CD14-positive monocyte (primary cell): Measurements from ENCODE around the gene TP53BP2. TPM values are rescaled to one million over a fixed set of nuclear protein-coding genes. Genes with fewer than 3 reads are reported as not detected.

Experiments
- DNase-seq, 3 donors: peaks; one replicate each; pipeline ENCODE4 v3.0.0-alpha.2; 2011 to 2022
- H2AFZ ChIP-seq: 2 replicates; pipeline ENCODE4 v1.6.0; 2012; ENCODE audit warnings: mild to moderate bottlenecking, low read depth, low read length, inconsistent platforms; ENCODE audit not compliant: insufficient read depth, poor library complexity, severe bottlenecking
- H3K27ac ChIP-seq, 2 donors: 1 replicate in 1 of 2; 2 replicates in 1 of 2; pipeline ENCODE4 v1.5.1; 2012 to 2013; ENCODE audit warnings: low read length in 2 of 2, control low read depth in 1 of 2, inconsistent platforms in 1 of 2, low read depth in 1 of 2, mild to moderate bottlenecking in 1 of 2
- H3K27me3 ChIP-seq, 2 donors: one replicate each; pipeline versions ENCODE4 v1.6.0 to v1.6.1; 2011 to 2013; ENCODE audit warnings: low read length in 2 of 2; ENCODE audit not compliant: control insufficient read depth in 2 of 2, insufficient read depth in 2 of 2
- H3K36me3 ChIP-seq, 2 donors: replicated peaks in 1 of 2; 1 replicate in 1 of 2; 2 replicates in 1 of 2; pipeline versions ENCODE4 v1.5.1 to v1.6.1; 2012 to 2013; ENCODE audit warnings: low read length in 2 of 2, control low read depth in 1 of 2, inconsistent platforms in 1 of 2, mild to moderate bottlenecking in 1 of 2; ENCODE audit not compliant: insufficient read depth in 2 of 2, control insufficient read depth in 1 of 2
- H3K4me1 ChIP-seq, 2 donors: 1 replicate in 1 of 2; 2 replicates in 1 of 2; pipeline versions ENCODE4 v1.5.1 to v1.6.1; 2012 to 2013; ENCODE audit warnings: low read length in 2 of 2, control low read depth in 1 of 2, inconsistent platforms in 1 of 2, mild to moderate bottlenecking in 1 of 2, moderate library complexity in 1 of 2; ENCODE audit not compliant: insufficient read depth in 2 of 2, control insufficient read depth in 1 of 2
- H3K4me2 ChIP-seq: replicated peaks from 2 replicates; pipeline ENCODE3; 2012; ENCODE audit warnings: low read length, moderate library complexity, mild to moderate bottlenecking; ENCODE audit not compliant: poor library complexity, severe bottlenecking; ENCODE audit errors: extremely low read depth
- H3K4me3 ChIP-seq, 3 experiments: fragments of 200-600 bp in 1 of 3; sonication (generic) in 1 of 3; replicated peaks in 1 of 3; 1 replicate in 2 of 3; 2 replicates in 1 of 3; pipeline ENCODE4 v1.5.1; 2011 to 2013; ENCODE audit warnings: low read length in 3 of 3, mild to moderate bottlenecking in 3 of 3, control low read depth in 2 of 3, low read depth in 2 of 3, inconsistent platforms in 1 of 3, moderate library complexity in 1 of 3
- H3K79me2 ChIP-seq: 2 replicates; pipeline ENCODE4 v1.6.0; 2012; ENCODE audit warnings: mild to moderate bottlenecking, control low read depth, inconsistent platforms, low read length, moderate library complexity; ENCODE audit not compliant: insufficient read depth
- H3K9ac ChIP-seq: 2 replicates; pipeline ENCODE4 v1.6.0; 2017; ENCODE audit warnings: low read length, mild to moderate bottlenecking; ENCODE audit not compliant: insufficient read depth, poor library complexity, severe bottlenecking
- H3K9me3 ChIP-seq, 2 donors: replicated peaks in 1 of 2; 1 replicate in 1 of 2; 2 replicates in 1 of 2; pipeline versions ENCODE4 v1.5.1 to v1.6.1; 2012 to 2013; ENCODE audit warnings: low read length in 2 of 2, control low read depth in 1 of 2; ENCODE audit not compliant: control insufficient read depth in 1 of 2, insufficient read depth in 1 of 2
- H4K20me1 ChIP-seq: 2 replicates; pipeline ENCODE4 v1.6.0; 2012; ENCODE audit warnings: mild to moderate bottlenecking, low read length, control low read depth, moderate library complexity; ENCODE audit not compliant: insufficient read depth
- H3K27ac Mint-ChIP-seq, 7 donors: one replicate each; pipeline ENCODE4 v1.8.0; 2020; ENCODE audit warnings: mild to moderate bottlenecking in 7 of 7, mixed read lengths in 7 of 7, moderate library complexity in 6 of 7, inconsistent platforms in 2 of 7
- H3K27me3 Mint-ChIP-seq, 3 donors: one replicate each; pipeline ENCODE4 v1.8.0; 2021 to 2022; ENCODE audit warnings: low read depth in 3 of 3, mild to moderate bottlenecking in 3 of 3, mixed read lengths in 3 of 3, moderate library complexity in 3 of 3, inconsistent platforms in 1 of 3
- H3K36me3 Mint-ChIP-seq, 2 donors: one replicate each; pipeline ENCODE4 v1.8.0; 2020; ENCODE audit warnings: mixed read lengths in 2 of 2, inconsistent platforms in 1 of 2, mild to moderate bottlenecking in 1 of 2
- H3K4me1 Mint-ChIP-seq: one replicate; pipeline ENCODE4 v1.8.0; 2020; ENCODE audit warnings: mild to moderate bottlenecking, mixed read lengths
- H3K4me3 Mint-ChIP-seq, 2 donors: one replicate each; pipeline ENCODE4 v1.8.0; 2020; ENCODE audit warnings: mild to moderate bottlenecking in 2 of 2, mixed read lengths in 2 of 2, moderate library complexity in 1 of 2
- H3K9me3 Mint-ChIP-seq, 7 donors: one replicate each; pipeline ENCODE4 v1.8.0; 2020 to 2022; ENCODE audit warnings: mixed read lengths in 7 of 7, mild to moderate bottlenecking in 6 of 7, moderate library complexity in 6 of 7, inconsistent platforms in 2 of 7
- WGBS: methylation state at CpG from one replicate; pipeline ENCODE4 v1.1.5; 2013; ENCODE audit warnings: missing lambda C conversion rate; ENCODE audit not compliant: insufficient coverage; 5-methylcytosine and 5-hydroxymethylcytosine counted together
- intact Hi-C, 2 donors: fragments of 100-400 bp; cut with micrococcal nuclease; formaldehyde crosslinking; loops; one replicate each; pipeline versions ENCODE4 v1.15.0 to v1.15.1; 2023
- polyA plus RNA-seq, 3 donors: library from polyadenylated mRNA; depleted of rRNA in 1 of 3; unstranded in 2 of 3; stranded (reverse) in 1 of 3; fragments of 300-500 nt in 2 of 3; fragments of >200 nt in 1 of 3; fragmentation: Illumina TruSeq in 2 of 3; gene quantifications; 1 replicate in 2 of 3; 2 replicates in 1 of 3; pipeline ENCODE4 v1.2.3, GENCODE V29; 2012 to 2021
- TF ChIP-seq, protein P1 (sequence below): fragments of 200-600 bp; IDR thresholded peaks from one replicate; pipeline ENCODE4 v1.8.0; 2022; ENCODE audit warnings: antibody characterized with exemption, mild to moderate bottlenecking

TP53BP2 gene
- polyA plus RNA-seq, 3 donors = 5.7 to 19.7 (median 8.8) TPM

DNA sequence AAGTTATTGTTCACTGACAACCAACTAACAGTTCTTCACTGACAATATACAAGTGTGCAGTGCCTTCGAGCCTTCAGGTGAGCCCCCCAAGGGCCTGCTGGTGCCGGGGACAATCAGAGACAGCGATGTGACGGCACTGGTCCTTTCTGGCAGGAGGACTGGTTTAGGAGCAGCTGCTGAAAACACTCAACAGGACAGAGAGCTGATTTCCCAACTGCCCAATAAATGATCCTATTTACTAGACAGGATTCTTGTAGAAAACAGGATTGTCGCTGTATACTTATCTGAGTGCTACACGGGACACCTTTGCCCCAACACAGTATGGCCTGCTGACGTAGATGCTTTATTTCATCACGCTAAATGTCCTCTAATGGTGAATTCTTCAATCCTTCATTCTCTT is 65.4 kb downstream of the TP53BP2 start:
- H3K27ac Mint-ChIP-seq = no peak overlapping the region
- intact Hi-C loops = no loop called here
- no peak overlapping the region for H2AFZ ChIP-seq
- H3K4me1 ChIP-seq = no peaks in the 10 kb centered on the region
- no peaks in the 10 kb centered on the region for H3K9me3 Mint-ChIP-seq
- no peak overlapping the region for H3K4me2 ChIP-seq
- H3K9ac ChIP-seq = no peak overlapping the region
- no peak overlapping the region for H3K4me3 ChIP-seq
- no peaks in the 10 kb centered on the region for H3K79me2 ChIP-seq
- peaks cover 85 to 97% of the 10 kb centered on the region in 2 donors for H3K36me3 ChIP-seq
- peaks cover 0 to 1% (median 0%) of the 10 kb centered on the region in 3 donors for H3K27me3 Mint-ChIP-seq
- H3K27ac ChIP-seq = peak overlapping the region in 1 of 2 donors; percentile 15
- H3K9me3 ChIP-seq = no peaks in the 10 kb centered on the region
- 100% methylated on average over 6 of the region's 8 CpGs for WGBS
- H3K36me3 Mint-ChIP-seq = peaks cover 78 to 84% of the 10 kb centered on the region in 2 donors
- H3K27me3 ChIP-seq = no peaks in the 10 kb centered on the region
- H3K4me1 Mint-ChIP-seq = peaks cover 7% of the 10 kb centered on the region
- TF ChIP-seq, protein P1, sequence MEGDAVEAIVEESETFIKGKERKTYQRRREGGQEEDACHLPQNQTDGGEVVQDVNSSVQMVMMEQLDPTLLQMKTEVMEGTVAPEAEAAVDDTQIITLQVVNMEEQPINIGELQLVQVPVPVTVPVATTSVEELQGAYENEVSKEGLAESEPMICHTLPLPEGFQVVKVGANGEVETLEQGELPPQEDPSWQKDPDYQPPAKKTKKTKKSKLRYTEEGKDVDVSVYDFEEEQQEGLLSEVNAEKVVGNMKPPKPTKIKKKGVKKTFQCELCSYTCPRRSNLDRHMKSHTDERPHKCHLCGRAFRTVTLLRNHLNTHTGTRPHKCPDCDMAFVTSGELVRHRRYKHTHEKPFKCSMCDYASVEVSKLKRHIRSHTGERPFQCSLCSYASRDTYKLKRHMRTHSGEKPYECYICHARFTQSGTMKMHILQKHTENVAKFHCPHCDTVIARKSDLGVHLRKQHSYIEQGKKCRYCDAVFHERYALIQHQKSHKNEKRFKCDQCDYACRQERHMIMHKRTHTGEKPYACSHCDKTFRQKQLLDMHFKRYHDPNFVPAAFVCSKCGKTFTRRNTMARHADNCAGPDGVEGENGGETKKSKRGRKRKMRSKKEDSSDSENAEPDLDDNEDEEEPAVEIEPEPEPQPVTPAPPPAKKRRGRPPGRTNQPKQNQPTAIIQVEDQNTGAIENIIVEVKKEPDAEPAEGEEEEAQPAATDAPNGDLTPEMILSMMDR = no peak
- DNase-seq = no peak
- peaks cover 10% of the 10 kb centered on the region for H4K20me1 ChIP-seq
- no peak overlapping the region for H3K4me3 Mint-ChIP-seq

DNA sequence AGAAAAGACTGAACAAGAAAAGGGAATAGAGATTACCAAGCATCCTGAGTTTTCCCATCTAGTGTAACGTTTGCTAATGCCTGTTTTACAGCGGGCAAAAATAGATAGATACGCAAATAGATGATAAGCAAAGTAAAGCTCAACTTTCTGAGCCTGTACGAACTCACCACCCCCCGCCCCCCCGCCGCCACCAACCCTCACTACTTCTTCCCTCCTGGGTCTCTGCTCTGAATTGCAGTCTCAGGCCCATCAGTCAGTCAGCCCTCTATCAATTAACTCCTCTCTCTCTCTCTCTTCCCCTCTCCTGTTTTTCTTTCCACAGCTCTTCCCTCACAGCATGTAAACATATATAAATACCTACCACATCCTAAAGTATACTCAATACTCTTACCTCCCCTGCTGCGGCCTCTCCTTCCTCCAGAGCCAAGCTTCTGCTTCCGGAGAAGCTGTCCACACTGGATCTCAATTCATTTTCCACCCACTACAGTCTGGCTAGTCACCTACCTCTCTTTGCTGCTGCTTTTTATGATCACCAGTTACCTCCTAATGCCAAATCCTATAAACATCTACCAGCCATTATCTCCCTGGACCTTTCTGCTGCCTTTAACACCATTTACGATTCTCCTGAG is 68.8 kb downstream of the TP53BP2 start:
- H3K79me2 ChIP-seq = no peaks in the 10 kb centered on the region
- peaks cover 93 to 97% of the 10 kb centered on the region in 2 donors for H3K36me3 ChIP-seq
- intact Hi-C loops = no loop called here
- no peak overlapping the region for H3K4me2 ChIP-seq
- no peaks in the 10 kb centered on the region for H3K9me3 ChIP-seq
- H3K27me3 Mint-ChIP-seq = peaks cover 0 to 1% (median 0%) of the 10 kb centered on the region in 3 donors
- no peak overlapping the region for H3K27ac ChIP-seq
- H3K36me3 Mint-ChIP-seq = peaks cover 86 to 88% of the 10 kb centered on the region in 2 donors
- TF ChIP-seq, protein P1 = no peak
- peaks cover 7% of the 10 kb centered on the region for H3K4me1 Mint-ChIP-seq
- peaks cover 8% of the 10 kb centered on the region for H4K20me1 ChIP-seq
- H3K4me3 Mint-ChIP-seq = no peak overlapping the region
- WGBS = 99% methylated on average over 7 of the region's 10 CpGs
- H3K4me3 ChIP-seq = no peak overlapping the region
- H3K4me1 ChIP-seq = no peaks in the 10 kb centered on the region
- H2AFZ ChIP-seq = no peak overlapping the region
- no peak overlapping the region for H3K9ac ChIP-seq
- no peak for DNase-seq
- H3K9me3 Mint-ChIP-seq = no peaks in the 10 kb centered on the region
- peak overlapping the region in 6 of 7 donors; percentile 32 to 88 (median 60) for H3K27ac Mint-ChIP-seq
- H3K27me3 ChIP-seq = no peaks in the 10 kb centered on the region
